Fibroblast of skin of right quadriceps (primary cell): ENCODE measurements around the gene GRAMD1B.
"Not testable (repeated sequence)": the region's sequence is repeated elsewhere in the genome, so short reads cannot be mapped to it uniquely, and the experiment has no call there.

Experiments
- DNase-seq: peaks from one replicate; pipeline ENCODE4 v3.0.0-alpha.2; 2013

GRAMD1B gene

DNA sequence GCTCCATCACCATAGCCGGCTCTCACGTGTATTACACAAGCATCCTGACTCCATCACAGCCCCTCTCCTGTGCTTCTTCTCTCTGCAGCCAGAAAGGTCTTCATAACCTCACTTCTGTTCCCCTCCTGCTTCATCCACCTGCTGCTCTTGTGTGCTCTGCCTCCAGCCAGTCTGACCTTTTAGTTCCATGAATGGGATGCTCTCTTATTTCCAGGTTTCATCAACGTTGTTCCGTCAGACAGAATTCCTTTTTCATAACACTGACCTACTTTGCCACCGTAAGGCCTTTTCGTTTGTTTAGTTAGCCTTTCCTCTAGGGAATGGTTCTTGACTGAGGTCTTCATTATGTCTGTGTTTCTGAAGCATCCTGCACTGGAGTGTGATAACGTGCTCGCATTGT lies 18.8 kb downstream of the GRAMD1B start:
- no peak for DNase-seq

DNA sequence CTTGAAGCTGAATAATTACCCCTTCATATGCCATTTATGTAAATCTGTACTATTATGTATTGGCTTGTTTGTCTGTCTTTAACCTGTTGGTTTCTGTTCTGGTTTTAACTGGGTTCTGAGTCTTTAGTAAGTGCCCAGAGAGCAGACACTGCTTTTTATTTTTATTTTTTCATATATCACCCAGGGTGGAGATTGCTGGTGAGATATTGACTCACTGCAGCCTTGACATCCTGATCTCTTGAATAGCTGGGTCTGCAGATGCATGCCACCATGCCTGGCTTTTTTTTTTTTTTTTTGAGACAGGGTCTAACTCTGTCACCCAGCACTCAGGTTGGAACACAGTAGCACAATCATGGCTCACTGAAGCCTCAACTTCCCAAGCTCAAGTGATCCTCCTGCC lies 19.4 kb downstream of the GRAMD1B start:
- no peak for DNase-seq

DNA sequence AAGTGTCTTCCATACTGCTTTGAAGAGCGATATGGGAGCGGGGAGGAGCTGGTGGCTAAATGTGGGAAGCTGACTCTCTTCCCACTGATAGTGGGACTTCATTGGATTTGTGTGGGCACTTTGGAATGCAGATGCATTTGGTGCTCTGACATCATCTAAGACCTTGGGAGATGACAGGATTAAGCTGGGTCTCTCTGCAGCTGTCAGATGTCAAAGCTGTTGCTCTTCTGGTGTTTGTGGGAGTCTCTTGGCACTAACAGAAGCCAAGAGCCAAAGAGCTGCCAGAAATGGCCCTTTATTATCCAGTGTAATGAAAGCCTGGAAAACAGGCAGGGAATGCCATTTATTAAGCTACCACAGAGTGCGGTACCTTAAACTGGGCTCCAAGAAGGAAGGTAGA lies 20.6 kb downstream of the GRAMD1B start:
- peak; percentile 54 for DNase-seq

DNA sequence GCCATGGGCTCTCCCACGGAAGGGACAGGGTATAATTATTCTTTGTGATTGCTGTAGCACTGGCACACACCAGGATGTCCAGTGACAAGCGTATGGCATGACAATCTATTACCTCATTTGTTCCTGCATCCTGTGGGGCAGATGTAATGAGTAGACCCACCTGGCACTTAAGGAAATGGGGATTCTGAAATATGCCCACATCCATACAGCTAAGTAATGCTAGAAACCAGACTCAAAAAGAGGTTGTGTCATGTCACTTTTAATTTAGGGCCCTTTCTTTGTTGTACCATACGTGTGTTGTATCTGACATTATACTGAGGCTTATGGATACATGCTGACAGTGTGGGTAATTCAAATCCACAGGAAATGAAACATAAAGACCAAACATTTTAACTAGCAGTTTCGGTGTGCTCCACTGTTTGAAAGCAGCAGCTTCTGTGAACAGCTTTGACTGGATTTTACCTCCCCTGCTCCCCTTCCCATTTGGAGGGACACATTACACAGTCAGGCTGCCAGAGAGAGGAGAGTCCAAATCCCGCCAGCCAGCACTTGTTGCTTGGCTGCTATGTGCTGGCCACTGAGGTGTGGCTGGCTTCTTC lies 21.2 kb downstream of the GRAMD1B start:
- DNase-seq, result no peak

DNA sequence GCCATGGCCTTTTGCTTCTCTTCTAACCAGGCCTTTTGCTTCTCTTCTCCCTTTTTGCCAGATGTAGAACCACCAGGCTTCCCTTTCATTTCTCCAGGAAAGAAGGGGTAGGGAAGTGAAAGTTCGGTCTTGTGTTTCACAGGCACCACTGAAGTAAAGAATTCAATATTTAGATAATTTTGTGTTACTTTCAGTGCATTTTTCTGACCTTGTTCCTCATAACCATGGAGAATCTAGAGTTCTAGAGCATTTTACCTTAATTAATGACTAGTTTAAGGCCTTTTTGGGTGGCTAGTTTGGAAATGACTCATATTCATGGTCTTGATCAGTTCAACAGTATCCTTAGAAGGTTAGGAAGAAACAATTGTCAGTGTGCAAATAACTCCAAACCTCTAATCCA lies 22.7 kb downstream of the GRAMD1B start:
- no peak for DNase-seq

DNA sequence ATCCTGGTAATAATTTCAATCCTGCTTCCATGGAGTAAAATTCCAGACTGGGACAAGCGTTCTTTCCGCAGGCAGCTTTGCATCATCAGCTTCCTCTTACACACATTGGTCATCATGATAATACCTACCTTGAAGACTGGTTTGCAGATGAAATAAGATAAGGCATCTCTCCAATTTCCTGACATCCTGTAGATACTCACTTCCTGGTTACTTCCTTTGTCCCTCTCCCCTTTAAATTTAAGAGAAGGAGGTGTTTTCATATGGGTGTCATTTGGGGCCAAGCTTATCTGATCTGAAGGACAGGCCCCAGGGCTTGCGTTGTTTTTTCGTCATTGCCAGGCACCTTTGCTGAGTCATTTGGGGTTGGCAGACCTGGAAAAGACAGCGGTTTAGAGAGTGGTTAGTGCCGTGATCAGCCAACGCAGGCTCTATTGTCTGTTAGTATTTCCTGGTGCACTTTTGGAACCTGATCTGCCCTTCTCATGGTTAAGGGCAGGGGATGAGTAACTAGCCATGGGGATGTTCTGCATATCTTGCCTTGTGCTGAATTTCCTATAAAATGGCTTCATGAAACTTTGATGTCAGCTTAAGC lies 24.1 kb downstream of the GRAMD1B start:
- DNase-seq, result no peak

DNA sequence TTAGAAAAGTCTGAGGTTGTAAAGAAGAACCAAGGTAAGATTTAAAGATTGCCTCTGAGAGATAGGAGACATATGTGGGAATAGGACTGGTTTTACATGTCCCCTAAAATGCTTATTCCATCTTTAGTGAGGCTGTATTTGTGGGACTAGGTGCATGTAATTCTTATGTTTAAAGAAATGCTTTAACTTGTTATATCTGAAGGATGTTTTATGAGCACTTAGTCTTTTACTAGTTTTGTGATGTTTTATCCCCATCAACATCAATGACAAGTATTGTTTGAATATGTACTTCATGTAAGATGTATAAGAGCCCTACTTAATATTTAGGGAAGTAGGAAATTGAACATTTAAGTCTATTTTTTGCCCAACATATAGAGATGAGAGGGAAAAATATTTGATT lies 24.7 kb downstream of the GRAMD1B start:
- DNase-seq, result no peak

DNA sequence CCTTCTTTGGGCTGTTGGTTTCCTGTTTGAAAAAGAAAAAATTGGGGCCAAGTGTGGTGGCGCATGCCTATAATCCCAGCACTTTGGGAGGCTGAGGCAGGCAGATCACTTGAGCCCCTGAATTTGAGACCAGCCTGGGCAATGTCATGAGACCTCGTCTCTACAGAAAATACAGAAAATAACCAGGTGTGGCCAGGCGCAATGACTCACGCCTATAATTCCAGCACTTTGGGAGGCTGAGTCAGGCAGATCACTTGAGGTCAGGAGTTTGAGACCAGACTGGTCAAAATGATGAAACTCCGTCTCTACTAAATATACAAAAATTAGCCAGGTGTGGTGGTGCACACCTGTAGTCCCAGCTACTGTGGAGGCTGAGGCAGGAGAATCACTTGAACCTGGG lies 26.4 kb downstream of the GRAMD1B start:
- DNase-seq, result not testable (repeated sequence)

DNA sequence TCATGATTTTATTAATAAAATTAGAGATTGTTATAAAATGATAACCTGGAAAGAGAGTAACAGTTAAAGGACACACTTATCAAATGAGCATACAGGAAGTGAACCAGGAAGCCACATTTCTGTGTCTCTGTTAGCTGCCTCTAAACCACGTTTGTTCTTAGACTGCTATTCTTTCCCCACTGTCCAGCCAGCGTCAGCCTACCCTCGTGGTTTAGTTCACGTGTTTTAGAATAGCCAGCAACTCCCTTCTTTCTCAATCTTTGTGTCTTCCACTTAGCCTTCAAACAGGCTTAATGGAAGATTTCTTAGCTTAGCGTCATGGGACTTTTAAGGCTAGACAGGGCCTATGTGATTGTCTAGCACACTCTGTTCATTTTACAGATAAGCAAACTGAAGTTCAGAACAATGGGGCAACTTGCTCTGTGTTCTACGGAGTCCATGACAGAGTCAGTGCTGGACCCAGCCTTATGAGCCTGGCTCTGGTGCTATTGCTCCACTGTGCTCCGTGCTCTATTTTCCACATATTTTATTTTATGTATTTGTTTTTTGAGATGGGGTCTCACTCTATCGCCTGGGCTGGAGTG lies 27.2 kb downstream of the GRAMD1B start:
- DNase-seq, result no peak

DNA sequence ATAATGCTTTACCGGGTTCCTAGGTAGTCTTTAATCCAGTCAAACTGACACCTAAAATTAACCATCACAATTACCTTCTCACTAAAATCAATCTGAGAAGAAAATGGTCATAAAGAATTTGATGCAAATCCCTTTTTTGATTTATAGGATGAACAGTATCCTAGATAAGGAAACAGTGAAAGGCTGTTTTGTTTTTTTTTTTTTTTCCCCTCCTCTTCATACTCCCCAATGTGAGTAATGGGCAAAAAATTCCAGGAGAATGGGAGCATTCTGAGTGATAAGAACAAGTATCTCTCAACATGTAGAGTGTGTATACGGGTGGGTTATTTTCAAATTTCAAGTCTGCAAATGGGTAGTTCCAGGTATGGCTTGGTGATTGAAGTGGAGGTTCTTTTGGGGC lies 28.4 kb downstream of the GRAMD1B start:
- no peak for DNase-seq

DNA sequence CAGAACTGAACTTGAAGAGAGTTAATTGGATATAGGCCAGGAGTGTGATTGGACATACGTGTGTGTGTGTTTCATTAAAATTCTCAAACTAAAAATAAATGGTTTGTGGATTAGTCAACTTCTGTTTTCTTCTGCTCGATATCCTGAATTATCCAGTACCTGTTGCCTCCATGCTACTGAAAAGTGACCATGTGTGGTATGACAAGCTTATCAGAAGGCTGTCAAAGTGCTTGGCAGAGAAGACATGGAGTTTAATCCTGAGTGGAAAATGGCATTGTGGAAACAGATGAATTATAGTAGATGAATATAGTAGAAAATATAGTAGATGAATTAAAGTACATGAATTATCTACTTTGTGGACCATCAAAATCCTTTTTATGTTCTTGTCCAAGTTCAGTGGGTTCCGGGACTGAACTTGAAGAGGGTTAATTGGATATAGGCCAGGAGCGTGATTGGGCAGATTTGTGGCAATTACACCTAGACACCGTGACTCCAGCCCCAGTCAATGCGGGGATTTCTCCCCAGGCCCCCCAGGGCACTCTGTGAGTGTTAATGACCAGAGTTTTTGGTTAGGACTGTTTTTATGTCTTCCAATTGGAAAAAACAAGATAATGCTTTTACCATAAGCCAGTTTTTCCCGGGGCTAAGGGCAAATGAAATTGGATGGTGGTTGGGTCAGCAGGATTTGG lies 30.1 kb downstream of the GRAMD1B start:
- no peak for DNase-seq

DNA sequence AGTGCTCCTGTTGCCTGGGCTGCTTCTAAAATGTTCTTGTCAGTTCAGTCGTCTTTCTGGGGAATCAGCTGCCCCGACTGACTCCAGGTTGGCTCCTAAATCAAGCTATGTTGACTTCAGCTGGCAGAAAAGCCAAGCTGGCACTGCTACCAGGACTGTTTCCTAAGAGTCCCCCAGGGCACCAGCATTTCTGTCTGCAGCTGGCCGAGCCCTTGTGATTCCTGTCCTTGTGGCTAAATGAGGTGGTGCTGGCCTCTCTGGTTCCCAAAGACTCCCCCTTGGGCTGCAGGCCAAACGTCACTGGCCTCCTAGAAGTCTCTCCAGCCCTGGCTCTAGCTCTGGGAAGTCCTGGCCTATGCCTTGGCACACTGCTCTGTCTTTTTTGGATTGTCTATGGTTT lies 31.1 kb downstream of the GRAMD1B start:
- no peak for DNase-seq

DNA sequence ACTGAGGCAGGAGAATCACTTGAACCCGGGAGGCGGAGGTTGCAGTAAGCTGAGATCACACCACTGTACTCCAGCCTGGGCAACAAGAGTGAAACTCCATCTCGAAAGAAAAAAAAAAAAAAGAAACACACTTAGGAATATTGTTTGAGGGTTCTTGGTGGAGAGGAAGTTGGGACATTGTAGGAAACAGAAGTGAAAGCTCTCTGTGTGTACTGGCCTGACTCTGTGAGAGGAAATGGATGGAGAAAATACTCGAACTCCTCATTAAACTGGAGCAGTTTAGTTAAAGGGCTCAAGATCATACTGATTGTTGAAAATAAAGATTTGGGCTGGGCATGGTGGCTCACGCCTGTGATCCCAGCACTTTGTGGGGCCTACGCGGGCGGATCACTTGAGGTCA lies 35.6 kb downstream of the GRAMD1B start:
- DNase-seq, result not testable (repeated sequence)

DNA sequence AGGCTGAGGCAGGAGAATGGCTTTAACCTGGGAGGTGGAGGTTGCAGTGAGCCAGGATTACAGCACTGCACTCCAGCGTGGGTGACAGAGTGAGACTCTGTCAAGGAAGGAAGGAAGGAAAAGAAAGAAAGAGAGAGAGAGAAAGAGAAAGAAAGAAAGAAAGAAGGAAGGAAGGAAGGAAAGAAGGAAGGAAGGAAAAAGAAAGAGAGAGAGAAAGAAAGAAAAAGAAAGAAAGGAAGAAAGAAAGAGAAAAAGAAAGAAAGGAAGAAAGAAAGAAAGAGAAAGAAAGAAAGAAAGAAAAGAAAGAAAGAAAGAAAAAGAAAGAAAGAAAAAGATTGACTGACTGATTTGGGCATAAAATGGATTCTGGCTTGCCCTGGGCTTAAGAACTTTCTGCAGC lies 36.1 kb downstream of the GRAMD1B start:
- DNase-seq, result not testable (repeated sequence)

DNA sequence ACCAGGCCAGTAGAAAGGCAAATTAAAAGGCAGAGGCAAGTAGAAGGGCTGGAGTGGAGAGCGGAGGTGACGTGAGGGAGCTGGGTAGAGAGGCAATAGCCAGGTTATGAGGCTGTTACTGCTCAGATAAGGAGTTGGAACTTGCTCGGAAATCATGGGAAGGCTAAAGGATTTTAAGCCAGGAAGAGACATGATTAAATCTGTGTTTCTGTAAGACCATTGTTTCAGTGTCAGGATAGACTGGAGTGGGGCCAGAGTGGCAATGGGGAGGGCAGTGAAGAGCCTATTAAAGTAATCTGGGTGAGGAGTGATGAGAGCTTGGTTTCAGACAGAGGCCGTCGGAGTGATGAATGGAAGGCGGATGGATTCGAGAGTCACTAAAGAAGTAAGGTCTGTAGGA lies 39.0 kb downstream of the GRAMD1B start:
- DNase-seq, result no peak

DNA sequence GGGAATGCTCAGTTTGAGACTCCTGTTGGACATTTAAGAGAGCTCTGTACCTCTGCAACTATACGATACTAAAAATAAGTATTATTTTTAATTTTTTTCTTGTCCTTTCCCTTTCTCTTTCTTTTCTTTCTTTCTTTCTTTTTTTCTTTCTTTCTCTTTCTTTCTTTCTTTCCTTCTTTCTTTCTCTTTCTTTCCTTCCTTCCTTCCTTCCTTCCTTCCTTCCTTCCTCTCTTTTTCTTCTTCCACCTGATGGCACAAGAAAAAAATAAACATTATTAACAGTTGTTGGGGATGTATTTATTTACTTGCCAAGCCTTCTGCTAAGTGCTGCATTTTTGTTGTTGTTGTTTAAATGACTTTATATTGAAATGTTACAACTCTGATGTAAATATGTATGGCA lies 39.5 kb downstream of the GRAMD1B start:
- no peak for DNase-seq

DNA sequence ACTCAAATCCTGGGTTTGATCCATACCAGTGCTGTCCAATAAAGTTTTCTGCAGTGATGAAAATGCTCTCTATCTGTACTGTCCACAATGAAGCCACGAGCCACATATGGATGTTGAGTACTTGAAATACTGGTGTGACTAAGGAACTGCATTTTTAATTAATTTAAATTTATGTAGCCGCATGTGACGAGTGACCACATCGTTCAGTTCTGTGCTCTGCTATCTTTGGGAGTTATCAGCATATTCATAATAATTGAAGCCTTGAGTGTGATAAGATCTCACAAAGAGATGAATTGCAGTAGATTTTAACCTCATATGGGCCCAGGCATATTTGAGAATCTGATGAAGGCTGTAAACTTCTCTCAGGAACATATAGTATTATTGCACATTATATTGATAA lies 40.8 kb downstream of the GRAMD1B start:
- DNase-seq, result peak; percentile 43

DNA sequence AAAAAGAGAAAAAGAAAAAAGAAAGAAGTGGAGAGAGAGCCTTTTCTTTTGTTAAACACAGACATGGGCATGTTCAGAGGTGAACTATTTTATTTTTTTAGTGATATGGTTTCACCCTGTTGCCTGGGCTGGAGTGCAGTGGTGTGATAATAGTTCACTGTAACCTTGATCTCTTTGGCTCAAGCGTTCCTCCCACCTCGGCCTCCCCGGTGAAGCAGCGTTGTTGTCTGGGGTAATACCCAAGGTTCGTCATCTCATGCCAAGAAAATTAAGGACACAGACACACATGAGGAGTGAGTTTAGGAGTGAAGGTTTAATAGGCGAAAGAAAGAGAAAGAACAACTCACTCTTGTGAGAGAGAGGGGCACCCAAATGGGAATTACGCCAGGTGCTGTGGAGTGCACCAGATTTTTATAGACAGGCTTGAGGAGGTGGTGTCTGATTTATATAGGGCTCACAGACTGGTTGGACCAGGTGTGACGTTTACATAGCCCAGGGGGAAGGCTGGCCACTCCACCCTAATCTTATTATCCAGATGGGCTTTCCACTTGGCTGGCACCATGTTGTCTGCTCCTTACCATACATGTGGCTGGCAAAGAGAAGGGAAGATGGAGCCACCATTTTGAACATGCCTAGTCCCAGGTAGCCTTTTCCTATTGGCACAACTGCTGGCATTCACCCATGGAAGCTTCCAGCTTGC lies 42.3 kb downstream of the GRAMD1B start:
- DNase-seq, result no peak

DNA sequence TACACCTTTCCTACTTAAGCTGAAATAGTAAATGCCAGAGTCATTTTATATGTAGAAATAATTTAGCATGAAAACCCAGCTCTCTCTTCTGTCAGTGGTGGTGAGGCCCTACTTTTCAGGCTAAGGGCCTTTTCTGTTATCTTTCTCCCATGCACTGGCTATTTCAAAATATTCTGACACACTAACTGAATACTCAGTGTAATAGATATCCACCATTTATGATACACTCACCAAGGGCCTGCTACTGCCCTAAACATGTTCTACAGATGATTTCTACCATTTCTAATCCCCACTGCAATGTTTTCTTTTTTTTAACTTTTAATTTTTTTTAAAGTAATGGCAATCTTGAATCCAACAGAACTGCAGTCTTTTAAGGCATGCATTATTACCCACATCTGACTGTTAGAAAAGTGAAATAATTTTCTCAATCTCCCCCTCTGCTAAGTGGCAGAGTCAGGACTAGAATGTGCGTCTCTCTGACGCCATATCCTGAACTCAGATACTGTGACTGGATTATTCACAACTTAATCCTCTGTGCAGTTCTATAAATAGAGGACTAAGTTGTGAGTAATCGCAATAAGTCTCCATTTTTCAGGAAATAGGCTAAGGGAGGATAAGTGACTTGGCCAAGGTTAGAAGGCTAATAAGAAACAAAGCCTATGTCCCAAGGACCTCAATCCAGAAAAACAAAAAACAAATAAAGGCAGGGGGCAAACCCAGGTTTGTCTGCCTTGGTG lies 44.0 kb downstream of the GRAMD1B start:
- DNase-seq, result peak; percentile 94

DNA sequence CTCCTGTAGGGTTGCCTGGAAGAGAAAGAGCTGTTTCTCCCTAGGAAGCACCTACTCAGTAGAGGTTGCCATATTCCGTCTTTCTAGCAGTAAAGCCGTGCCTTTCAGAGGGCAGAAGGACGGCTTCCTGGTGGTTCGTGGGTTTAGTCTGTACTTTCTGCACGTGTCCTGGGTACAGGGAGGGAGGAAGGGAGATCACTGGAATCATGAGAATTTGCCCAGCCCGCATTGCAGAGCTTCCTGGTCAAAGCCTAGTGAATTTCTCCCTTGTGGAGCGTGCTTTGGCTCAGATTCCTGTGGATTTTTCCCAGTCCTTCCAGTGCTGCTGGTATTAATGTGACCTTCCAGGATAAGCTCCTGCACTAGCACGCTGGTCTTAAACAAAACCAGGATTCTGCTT lies 44.9 kb downstream of the GRAMD1B start:
- peak; percentile 69 for DNase-seq

DNA sequence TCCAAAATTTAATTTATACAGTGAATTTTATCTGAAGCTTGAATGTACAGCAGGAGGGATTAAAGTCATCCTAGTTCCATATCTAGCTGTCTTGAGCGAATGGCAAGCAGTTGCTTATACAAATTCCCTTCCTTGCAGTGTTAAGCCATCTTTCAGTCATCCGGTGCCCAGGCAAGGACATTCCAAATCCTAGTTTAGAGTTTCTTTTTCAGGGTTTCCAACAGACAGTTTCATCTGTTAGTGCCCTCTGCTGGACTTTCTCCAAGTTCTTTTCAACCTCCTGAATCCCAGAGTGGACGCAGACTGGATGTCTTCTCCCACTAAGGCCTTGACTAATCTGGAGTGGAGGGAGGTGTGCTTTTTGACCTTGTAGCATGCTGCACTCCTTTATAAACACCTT lies 45.4 kb downstream of the GRAMD1B start:
- peak; percentile 61 for DNase-seq

DNA sequence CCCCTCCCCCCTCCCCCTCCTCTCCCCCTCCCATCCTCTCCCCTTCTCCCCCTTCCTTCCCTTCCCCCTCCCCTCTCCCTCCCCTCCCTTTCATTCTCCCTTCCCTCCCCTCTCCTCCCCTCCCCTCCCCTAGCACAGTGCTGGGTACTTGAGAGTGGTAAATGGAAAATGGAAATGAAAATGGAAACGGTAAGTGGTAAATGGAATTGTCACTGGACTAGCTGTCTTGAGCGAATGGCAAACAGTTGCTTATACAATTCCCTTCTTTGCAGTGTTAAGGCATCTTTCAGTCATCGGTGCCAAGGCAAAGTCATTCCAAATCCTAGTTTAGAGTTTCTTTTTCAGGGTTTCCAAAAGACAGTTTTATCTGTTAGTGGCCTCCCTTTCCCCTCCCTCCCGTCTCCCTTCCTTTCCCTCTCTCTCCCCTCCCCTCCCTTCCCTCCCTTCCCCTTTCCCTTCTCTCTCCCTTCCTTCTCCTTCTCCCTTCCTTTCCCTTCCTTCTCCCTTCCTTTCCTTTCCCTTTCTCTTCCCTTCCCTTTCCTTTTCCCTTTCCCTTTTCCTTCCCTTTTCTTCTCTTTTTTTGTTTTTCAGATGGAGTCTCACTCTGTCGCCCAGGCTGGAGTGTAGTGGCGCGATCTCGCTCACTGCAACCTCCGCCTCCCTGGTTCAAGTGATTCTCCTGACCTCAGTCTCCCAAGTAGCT lies 47.3 kb downstream of the GRAMD1B start:
- no peak for DNase-seq
